Upper lobe of right lung (tissue), 1 donor: ENCODE measurements around the gene NKD1. TPM values are rescaled to one million over a fixed set of nuclear protein-coding genes. Genes with fewer than 3 reads are reported as not detected.

ENCODE experiments used
- ATAC-seq: fragments of 200-7000 bp; cut with Tn5 transposase; one replicate; pipeline ENCODE4 v1.9.1; 2020; ENCODE audit warnings: mild to moderate bottlenecking, moderate library complexity
- DNase-seq: peaks from one replicate; pipeline ENCODE4 v3.0.0-alpha.2; 2020
- H3K27ac ChIP-seq: fragments of 200-600 bp; one replicate; pipeline ENCODE4 v1.8.0; 2022
- H3K27me3 ChIP-seq: fragments of 200-600 bp; one replicate; pipeline ENCODE4 v1.8.0; 2022; ENCODE audit warnings: mild to moderate bottlenecking
- H3K36me3 ChIP-seq: fragments of 200-600 bp; one replicate; pipeline ENCODE4 v1.8.0; 2022
- H3K4me1 ChIP-seq: fragments of 200-600 bp; one replicate; pipeline ENCODE4 v1.8.0; 2022
- H3K4me3 ChIP-seq: fragments of 200-600 bp; one replicate; pipeline ENCODE4 v1.8.0; 2022; ENCODE audit warnings: mild to moderate bottlenecking
- H3K9me3 ChIP-seq: fragments of 200-600 bp; one replicate; pipeline ENCODE4 v1.8.0; 2022
- intact Hi-C: fragments of 100-400 bp; cut with DNase I; formaldehyde crosslinking; loops from one replicate; pipeline ENCODE4 v1.11.0; 2022
- total RNA-seq: library from RNA; stranded (reverse); fragmentation: NEBNext Ultra II Directional; extraction: Animal tissue kit (Norgen Biotek cat#: 25700); gene quantifications from one replicate; pipeline ENCODE4 v1.2.1, GENCODE V29; 2021
- TF ChIP-seq, protein P1 (sequence below): fragments of 200-600 bp; IDR thresholded peaks from one replicate; pipeline ENCODE4 v1.8.0; 2022; ENCODE audit warnings: antibody characterized with exemption
- donor health status: DM: no; HTN: yes; CAD: no; lungs with severe emphysema.

The NKD1 gene
- total RNA-seq, 1 donor from 2014 or later, result 47.2 TPM

DNA sequence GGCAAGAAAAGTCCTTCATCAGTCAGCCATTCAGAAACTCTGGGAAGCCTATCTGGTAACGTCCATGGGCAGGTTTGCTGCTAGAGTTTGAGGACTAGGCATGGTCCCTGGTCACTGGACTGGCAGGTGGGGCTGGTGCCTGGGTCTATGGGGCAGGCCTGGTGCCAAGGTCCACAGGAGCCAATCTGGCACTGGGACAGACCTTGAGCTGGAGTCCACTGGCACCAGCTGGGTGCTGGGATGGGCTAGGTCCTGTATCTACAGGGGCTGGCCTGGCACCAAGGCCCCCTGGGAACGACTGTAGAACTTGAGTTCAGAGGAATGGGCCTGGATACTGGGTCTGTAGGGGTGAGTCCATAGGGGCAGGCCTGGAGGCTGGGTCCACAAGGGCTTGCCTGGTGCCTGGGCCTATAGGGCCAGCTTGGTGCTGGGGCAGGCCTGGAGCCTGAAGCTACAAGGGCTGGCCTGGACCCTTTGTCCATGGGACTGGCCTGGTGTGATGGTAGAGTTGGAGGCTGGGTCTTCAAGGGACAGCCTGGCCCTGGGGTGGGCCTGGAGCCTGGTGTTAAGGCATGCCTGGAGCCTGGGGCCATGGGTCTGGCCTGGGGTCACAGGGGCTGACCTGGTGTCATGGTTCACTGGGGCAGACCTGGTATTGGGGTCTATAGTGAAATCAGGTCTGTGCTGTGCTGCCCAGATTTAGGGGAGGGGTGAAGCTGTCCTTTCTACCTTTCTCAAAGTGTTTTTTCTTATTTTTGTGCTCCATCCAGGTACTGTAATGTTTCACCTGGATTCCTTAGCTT is 30.5 kb upstream of the NKD1 start:
- intact Hi-C loops, result no loop called here
- Histone ChIP-seq H3K4me3 (no peak overlapping the region), H3K27me3 (peaks cover 5% of the 10 kb centered on the region), H3K27ac (no peak overlapping the region), H3K4me1 (no peaks in the 10 kb centered on the region), H3K9me3 (no peaks in the 10 kb centered on the region), H3K36me3 (no peaks in the 10 kb centered on the region)
- DNase-seq (no peak), ATAC-seq (no peak)
- TF ChIP-seq, protein P1, sequence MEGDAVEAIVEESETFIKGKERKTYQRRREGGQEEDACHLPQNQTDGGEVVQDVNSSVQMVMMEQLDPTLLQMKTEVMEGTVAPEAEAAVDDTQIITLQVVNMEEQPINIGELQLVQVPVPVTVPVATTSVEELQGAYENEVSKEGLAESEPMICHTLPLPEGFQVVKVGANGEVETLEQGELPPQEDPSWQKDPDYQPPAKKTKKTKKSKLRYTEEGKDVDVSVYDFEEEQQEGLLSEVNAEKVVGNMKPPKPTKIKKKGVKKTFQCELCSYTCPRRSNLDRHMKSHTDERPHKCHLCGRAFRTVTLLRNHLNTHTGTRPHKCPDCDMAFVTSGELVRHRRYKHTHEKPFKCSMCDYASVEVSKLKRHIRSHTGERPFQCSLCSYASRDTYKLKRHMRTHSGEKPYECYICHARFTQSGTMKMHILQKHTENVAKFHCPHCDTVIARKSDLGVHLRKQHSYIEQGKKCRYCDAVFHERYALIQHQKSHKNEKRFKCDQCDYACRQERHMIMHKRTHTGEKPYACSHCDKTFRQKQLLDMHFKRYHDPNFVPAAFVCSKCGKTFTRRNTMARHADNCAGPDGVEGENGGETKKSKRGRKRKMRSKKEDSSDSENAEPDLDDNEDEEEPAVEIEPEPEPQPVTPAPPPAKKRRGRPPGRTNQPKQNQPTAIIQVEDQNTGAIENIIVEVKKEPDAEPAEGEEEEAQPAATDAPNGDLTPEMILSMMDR, result no peak

DNA sequence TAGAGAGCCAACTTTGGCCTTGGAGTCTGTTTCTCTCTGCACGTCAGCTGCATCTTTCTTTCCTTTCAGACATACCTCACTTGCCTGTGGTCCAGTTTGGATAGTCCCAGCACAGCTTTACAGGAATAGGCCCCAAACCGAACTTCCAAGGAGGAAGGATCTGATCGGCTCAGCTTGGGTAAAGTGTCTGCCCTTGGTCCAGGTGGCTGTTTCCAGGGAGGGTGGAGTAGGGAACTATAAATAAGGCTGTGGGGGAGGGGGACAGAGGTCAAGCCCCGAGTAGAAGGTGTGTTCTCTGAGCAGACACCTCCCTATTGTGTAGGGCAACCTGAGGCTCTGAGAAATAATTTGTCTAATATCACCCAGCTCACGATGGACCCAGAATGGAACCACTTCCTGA is 29.2 kb upstream of the NKD1 start:
- H3K4me1 ChIP-seq, result no peaks in the 10 kb centered on the region

DNA sequence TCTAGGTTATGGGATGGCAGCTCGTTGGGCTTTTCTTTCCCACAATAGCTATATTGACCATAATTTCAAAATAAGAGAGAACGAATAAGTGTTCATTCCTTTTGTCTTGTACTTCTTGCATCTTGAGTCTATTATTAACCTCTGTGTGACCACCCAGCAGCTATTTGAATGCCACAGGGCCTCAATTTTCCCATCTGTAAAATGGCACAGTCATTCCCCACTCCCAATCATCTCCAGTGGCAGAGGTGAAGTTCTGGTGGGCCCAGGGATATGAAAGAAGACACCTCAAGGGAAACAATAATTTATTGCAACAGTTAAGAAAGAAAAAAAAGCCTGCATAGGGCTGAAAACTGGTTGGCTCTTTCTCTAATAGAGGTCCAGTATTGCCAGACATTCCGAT is 28.6 kb upstream of the NKD1 start:
- H3K4me3 ChIP-seq, result no peak overlapping the region
- no peak for DNase-seq
- no peaks in the 10 kb centered on the region for H3K36me3 ChIP-seq
- TF ChIP-seq, protein P1, result no peak
- H3K27ac ChIP-seq, result no peak overlapping the region
- no peaks in the 10 kb centered on the region for H3K4me1 ChIP-seq
- intact Hi-C loops, result no loop called here
- no peak for ATAC-seq
- H3K9me3 ChIP-seq, result no peaks in the 10 kb centered on the region
- peaks cover 5% of the 10 kb centered on the region for H3K27me3 ChIP-seq

More for the DNA sequence above, 29.2 kb upstream of the NKD1 start:
- Histone ChIP-seq H3K36me3 (no peaks in the 10 kb centered on the region), H3K4me3 (no peak overlapping the region), H3K27me3 (peaks cover 5% of the 10 kb centered on the region), H3K27ac (no peak overlapping the region), H3K9me3 (no peaks in the 10 kb centered on the region)
- intact Hi-C loops, result no loop called here
- ATAC-seq (no peak), DNase-seq (no peak)
- TF ChIP-seq, protein P1, result no peak

DNA sequence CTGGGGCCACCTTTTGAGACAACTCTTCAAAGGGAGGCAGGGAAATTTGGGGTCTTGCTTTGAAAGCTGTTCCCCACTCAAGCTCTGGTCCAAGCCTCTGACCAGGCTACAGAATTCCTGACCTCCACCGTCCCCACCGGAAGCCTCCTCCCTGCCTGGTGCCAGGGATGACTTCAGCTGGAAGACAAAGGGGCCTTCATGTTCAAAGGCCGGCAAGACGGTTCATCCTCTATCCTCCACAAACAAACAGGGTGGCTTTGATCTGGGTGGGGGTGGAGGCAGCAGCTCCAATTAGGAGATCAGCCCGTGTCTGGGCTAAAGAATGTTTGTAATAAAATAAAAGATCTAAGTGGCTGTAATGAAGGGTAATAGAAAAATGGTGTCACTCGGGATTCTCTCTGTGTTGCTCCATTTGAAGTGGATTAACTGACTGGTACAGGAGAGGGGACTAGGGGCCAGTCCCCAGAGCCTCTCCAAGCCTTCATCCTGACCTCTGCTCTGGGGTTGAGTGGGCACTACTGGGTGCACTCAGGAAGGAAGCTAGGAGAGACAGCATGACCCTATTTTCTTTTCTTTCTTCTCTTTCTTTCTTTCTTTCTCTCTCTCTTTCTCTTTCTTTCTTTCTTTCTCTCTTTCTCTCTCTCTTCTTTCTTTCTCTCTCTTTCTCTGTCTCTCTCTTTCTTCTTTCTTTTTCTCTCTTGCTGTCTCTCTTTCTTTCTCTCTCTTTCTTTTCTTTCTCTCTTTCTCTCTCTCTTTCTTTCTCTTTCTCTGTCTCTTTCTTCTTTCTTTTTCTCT is 27.5 kb upstream of the NKD1 start:
- Histone ChIP-seq H3K27me3 (peaks cover 5% of the 10 kb centered on the region), H3K36me3 (no peaks in the 10 kb centered on the region), H3K4me1 (no peaks in the 10 kb centered on the region), H3K27ac (no peak overlapping the region), H3K4me3 (no peak overlapping the region), H3K9me3 (no peaks in the 10 kb centered on the region)
- TF ChIP-seq, protein P1, result no peak
- DNase-seq (no peak), ATAC-seq (no peak)
- intact Hi-C loops, result no loop called here

DNA sequence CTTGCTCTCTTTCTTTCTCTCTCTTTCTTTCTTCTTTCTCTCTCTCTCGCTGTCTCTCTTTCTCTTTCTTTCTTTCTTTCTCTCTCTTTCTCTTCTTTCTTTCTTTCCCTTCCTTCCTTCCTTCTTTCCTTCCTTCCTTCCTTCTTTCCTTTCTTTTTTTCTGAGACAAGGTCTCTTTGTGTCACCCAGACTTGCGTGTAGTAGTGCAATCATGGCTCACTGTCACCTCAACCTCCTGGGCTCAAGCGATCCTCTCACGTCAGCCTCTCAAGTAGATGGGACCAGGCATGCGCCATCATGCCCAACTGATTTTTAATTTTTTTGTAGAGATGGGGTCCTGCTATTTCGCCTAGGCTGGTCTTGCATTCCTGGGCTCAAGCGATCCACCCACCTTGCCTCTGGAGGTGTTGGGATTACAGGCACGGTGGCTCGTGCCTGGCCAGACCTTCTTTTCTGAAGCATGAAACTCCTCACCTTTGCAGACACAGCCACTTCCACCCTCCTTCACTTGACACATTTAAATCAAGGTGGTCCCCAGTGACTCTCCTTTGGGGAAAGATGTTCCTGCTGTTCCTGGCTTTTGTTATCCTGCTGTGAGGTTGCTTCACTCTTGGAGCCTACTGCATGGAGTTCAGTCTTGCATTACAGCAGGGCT is 26.8 kb upstream of the NKD1 start:
- intact Hi-C loops, result no loop called here
- DNase-seq (no peak), ATAC-seq (no peak)
- H3K4me3 ChIP-seq, result no peak overlapping the region
- H3K4me1 ChIP-seq, result no peaks in the 10 kb centered on the region
- no peaks in the 10 kb centered on the region for H3K9me3 ChIP-seq
- no peak overlapping the region for H3K27ac ChIP-seq
- H3K36me3 ChIP-seq, result no peaks in the 10 kb centered on the region
- H3K27me3 ChIP-seq, result peaks cover 5% of the 10 kb centered on the region
- TF ChIP-seq, protein P1, result no peak
